Mesenchymal stem cell (in vitro differentiated cells and primary cell): Measurements from ENCODE around the gene BABAM2.
A peak's percentile ranks its signal among the peaks of the same experiment; 100 is the strongest.

Experiments
- DNase-seq: peaks from one replicate; pipeline ENCODE4 v3.0.0-alpha.2; 2013
- H2AFZ ChIP-seq: one replicate; pipeline ENCODE4 v1.6.1; 2013; ENCODE audit warnings: low read depth, mild to moderate bottlenecking, control low read depth, inconsistent platforms, low read length, moderate library complexity
- H2AK5ac ChIP-seq: 2 replicates; pipeline ENCODE4 v1.6.1; 2013; ENCODE audit warnings: low read length, moderate library complexity, mild to moderate bottlenecking, inconsistent platforms; ENCODE audit not compliant: severe bottlenecking
- H2BK120ac ChIP-seq: one replicate; pipeline ENCODE4 v1.6.1; 2013; ENCODE audit warnings: low read depth, mild to moderate bottlenecking, inconsistent platforms, low read length, moderate library complexity
- H2BK12ac ChIP-seq, 2 experiments: one replicate each; pipeline ENCODE4 v1.6.1; 2013; ENCODE audit warnings: inconsistent platforms in 2 of 2, low read length in 2 of 2, mild to moderate bottlenecking in 2 of 2, moderate library complexity in 2 of 2, control low read depth in 1 of 2
- H2BK15ac ChIP-seq: one replicate; pipeline ENCODE4 v1.6.1; 2013; ENCODE audit warnings: mild to moderate bottlenecking, low read depth, inconsistent platforms; ENCODE audit not compliant: poor library complexity, severe bottlenecking
- H2BK5ac ChIP-seq: 2 replicates; pipeline ENCODE4 v1.6.1; 2013; ENCODE audit warnings: low read depth, mild to moderate bottlenecking, low read length, control low read depth, inconsistent platforms; ENCODE audit not compliant: poor library complexity, severe bottlenecking
- H3K14ac ChIP-seq, 2 experiments: one replicate each; pipeline ENCODE4 v1.6.1; 2013; ENCODE audit warnings: inconsistent platforms in 2 of 2, low read length in 2 of 2, control low read depth in 1 of 2, mild to moderate bottlenecking in 1 of 2, moderate library complexity in 1 of 2
- H3K18ac ChIP-seq, 2 experiments: one replicate each; pipeline ENCODE4 v1.6.1; 2013; ENCODE audit warnings: inconsistent platforms in 2 of 2, low read length in 2 of 2, control low read depth in 1 of 2, low read depth in 1 of 2, mild to moderate bottlenecking in 1 of 2
- H3K23ac ChIP-seq, 2 experiments: one replicate each; pipeline ENCODE4 v1.6.1; 2013; ENCODE audit warnings: inconsistent platforms in 2 of 2, low read length in 2 of 2, mild to moderate bottlenecking in 2 of 2, moderate library complexity in 2 of 2, control low read depth in 1 of 2
- H3K27ac ChIP-seq: 2 replicates; pipeline ENCODE4 v1.5.1; 2013; ENCODE audit warnings: mild to moderate bottlenecking, moderate library complexity, low read length, control low read depth, inconsistent platforms; ENCODE audit not compliant: poor library complexity, severe bottlenecking
- H3K27me3 ChIP-seq, 2 experiments: 2 replicates each; pipeline versions ENCODE4 v1.6.1 to v1.7.0; 2013; ENCODE audit warnings: low read length in 2 of 2, mild to moderate bottlenecking in 2 of 2, moderate library complexity in 2 of 2, control low read depth in 1 of 2, inconsistent platforms in 1 of 2; ENCODE audit not compliant: control insufficient read depth in 1 of 2, insufficient read depth in 1 of 2
- H3K36me3 ChIP-seq, 2 experiments: 2 replicates each; pipeline versions ENCODE4 v1.6.1 to v1.7.0; 2013; ENCODE audit warnings: low read length in 2 of 2, control low read depth in 1 of 2, inconsistent platforms in 1 of 2, low read depth in 1 of 2, mild to moderate bottlenecking in 1 of 2; ENCODE audit not compliant: insufficient read depth in 2 of 2, control insufficient read depth in 1 of 2
- H3K4ac ChIP-seq, 2 experiments: one replicate each; pipeline ENCODE4 v1.6.1; 2013; ENCODE audit warnings: inconsistent platforms in 2 of 2, low read length in 2 of 2, mild to moderate bottlenecking in 2 of 2, moderate library complexity in 2 of 2, control low read depth in 1 of 2, low read depth in 1 of 2
- H3K4me1 ChIP-seq: 2 replicates; pipeline ENCODE4 v1.6.1; 2013; ENCODE audit warnings: low read depth, low read length, control low read depth; ENCODE audit not compliant: control insufficient read depth, insufficient read depth
- H3K4me2 ChIP-seq: 2 replicates; pipeline ENCODE4 v1.6.1; 2013; ENCODE audit warnings: low read length, mild to moderate bottlenecking, inconsistent platforms; ENCODE audit not compliant: poor library complexity, severe bottlenecking
- H3K4me3 ChIP-seq, 2 experiments: 2 replicates each; pipeline versions ENCODE4 v1.5.1 to v1.7.0; 2013; ENCODE audit warnings: low read length in 2 of 2, mild to moderate bottlenecking in 2 of 2, control low read depth in 1 of 2, low read depth in 1 of 2; ENCODE audit not compliant: insufficient read depth in 1 of 2
- H3K79me1 ChIP-seq: replicated peaks from 2 replicates; pipeline ENCODE4 v1.6.1; 2013; ENCODE audit warnings: mild to moderate bottlenecking, control low read depth, low read length, inconsistent platforms; ENCODE audit not compliant: poor library complexity, severe bottlenecking
- H3K9ac ChIP-seq: 2 replicates; pipeline ENCODE4 v1.7.0; 2013; ENCODE audit warnings: mild to moderate bottlenecking, low read length, moderate library complexity
- H3K9me3 ChIP-seq: 2 replicates; pipeline ENCODE4 v1.7.0; 2013; ENCODE audit warnings: mild to moderate bottlenecking, low read length; ENCODE audit not compliant: control insufficient read depth
- H4K8ac ChIP-seq: one replicate; pipeline ENCODE4 v1.6.1; 2013; ENCODE audit warnings: inconsistent platforms, mild to moderate bottlenecking, low read length, moderate library complexity
- H4K91ac ChIP-seq: one replicate; pipeline ENCODE4 v1.6.1; 2013; ENCODE audit warnings: mild to moderate bottlenecking, low read length, inconsistent platforms
- WGBS: methylation state at CpG from one replicate; pipeline ENCODE4 v1.1.7; 2013; ENCODE audit warnings: mixed read lengths; 5-methylcytosine and 5-hydroxymethylcytosine counted together

BABAM2 gene

GRCh38 chr2:28248511-28248910 is 358.0 kb downstream of the BABAM2 start:
- Histone ChIP-seq H2BK5ac (no peak overlapping the region), H3K27me3 (no peaks in the 10 kb centered on the region), H4K91ac (no peak overlapping the region), H2BK12ac (no peak overlapping the region), H3K18ac (no peak overlapping the region), H2AK5ac (no peak overlapping the region), H3K9ac (no peak overlapping the region), H4K8ac (no peak overlapping the region), H2BK120ac (no peak overlapping the region), H3K14ac (no peak overlapping the region), H3K9me3 (no peaks in the 10 kb centered on the region), H2AFZ (no peak overlapping the region), H3K4ac (no peak overlapping the region), H3K4me1 (peaks cover 4% of the 10 kb centered on the region), H3K23ac (no peak overlapping the region), H3K4me2 (no peak overlapping the region), H3K27ac (no peak overlapping the region), H3K79me1 (no peaks in the 10 kb centered on the region), H3K36me3 (peaks cover 0 to 29% of the 10 kb centered on the region in 2 experiments), H2BK15ac (no peak overlapping the region), H3K4me3 (no peak overlapping the region)
- 90% methylated on average over 2 of the region's 2 CpGs for WGBS
- peak; percentile 25 for DNase-seq

DNA sequence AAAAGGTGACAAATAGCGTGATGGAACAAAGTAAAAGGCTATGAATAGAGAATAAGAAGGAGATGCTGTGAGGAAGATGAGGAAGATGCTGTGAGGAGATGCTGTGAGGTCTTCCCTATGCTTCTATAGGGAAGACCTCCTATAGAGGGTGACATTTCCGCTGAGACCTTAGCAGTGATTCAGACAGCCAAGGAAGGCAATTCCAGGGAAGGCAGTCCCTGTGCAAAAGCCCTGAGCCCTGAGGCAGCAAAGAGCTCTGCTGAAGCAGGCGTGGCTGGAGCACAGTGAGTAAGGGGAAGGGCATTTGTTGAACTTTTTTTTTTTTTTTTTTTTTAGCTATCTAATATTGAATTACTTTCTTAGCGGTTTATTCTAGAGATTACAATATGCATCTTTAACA is 359.5 kb downstream of the BABAM2 start:
- Histone ChIP-seq H3K79me1 (no peaks in the 10 kb centered on the region), H2BK12ac (no peak overlapping the region), H4K8ac (no peak overlapping the region), H2BK120ac (no peak overlapping the region), H3K27ac (no peak overlapping the region), H2BK15ac (no peak overlapping the region), H4K91ac (no peak overlapping the region), H3K4me2 (no peak overlapping the region), H3K4me3 (no peak overlapping the region), H2AFZ (no peak overlapping the region), H3K23ac (no peak overlapping the region), H2BK5ac (no peak overlapping the region), H3K4me1 (peaks cover 4% of the 10 kb centered on the region), H3K9ac (no peak overlapping the region), H3K18ac (no peak overlapping the region), H3K27me3 (no peaks in the 10 kb centered on the region), H3K4ac (no peak overlapping the region), H3K14ac (no peak overlapping the region), H3K36me3 (peaks cover 0 to 31% of the 10 kb centered on the region in 2 experiments), H2AK5ac (no peak overlapping the region), H3K9me3 (no peaks in the 10 kb centered on the region)
- 66% methylated on average over 2 of the region's 4 CpGs for WGBS
- DNase-seq = peak; percentile 79

DNA sequence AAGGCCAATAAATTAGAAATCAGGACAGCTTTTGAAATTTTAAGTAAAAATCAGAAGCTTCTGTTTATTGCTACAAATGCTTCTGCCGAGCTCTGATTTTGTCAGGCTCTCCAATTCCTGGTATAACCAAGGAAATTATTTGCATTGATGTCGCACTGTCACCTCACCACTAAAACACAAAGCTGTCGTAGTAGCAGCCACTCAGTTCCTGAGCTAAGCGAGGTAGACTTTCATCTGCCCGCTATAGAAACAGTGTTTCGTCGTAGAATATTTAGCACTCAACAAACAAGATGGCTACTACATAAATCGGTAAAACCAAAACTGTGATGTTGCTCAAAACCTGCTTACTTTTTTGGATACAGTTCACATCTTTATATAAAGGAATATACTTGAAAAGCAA is 360.8 kb downstream of the BABAM2 start:
- H3K4me3 ChIP-seq = no peak overlapping the region
- no peak overlapping the region for H3K23ac ChIP-seq
- no peak overlapping the region for H2AK5ac ChIP-seq
- DNase-seq = no peak
- no peaks in the 10 kb centered on the region for H3K9me3 ChIP-seq
- no peaks in the 10 kb centered on the region for H3K79me1 ChIP-seq
- H2BK120ac ChIP-seq = no peak overlapping the region
- H3K4me2 ChIP-seq = no peak overlapping the region
- H3K27me3 ChIP-seq = no peaks in the 10 kb centered on the region
- no peak overlapping the region for H3K9ac ChIP-seq
- no peak overlapping the region for H2BK15ac ChIP-seq
- H3K14ac ChIP-seq = no peak overlapping the region
- H2BK5ac ChIP-seq = no peak overlapping the region
- no peak overlapping the region for H3K4ac ChIP-seq
- no peak overlapping the region for H3K18ac ChIP-seq
- WGBS = 93% methylated on average over 8 of the region's 8 CpGs
- H4K91ac ChIP-seq = no peak overlapping the region
- no peak overlapping the region for H4K8ac ChIP-seq
- H3K27ac ChIP-seq = no peak overlapping the region
- peaks cover 0 to 20% of the 10 kb centered on the region in 2 experiments for H3K36me3 ChIP-seq
- H2BK12ac ChIP-seq = no peak overlapping the region
- H3K4me1 ChIP-seq = peaks cover 4% of the 10 kb centered on the region
- H2AFZ ChIP-seq = no peak overlapping the region

DNA sequence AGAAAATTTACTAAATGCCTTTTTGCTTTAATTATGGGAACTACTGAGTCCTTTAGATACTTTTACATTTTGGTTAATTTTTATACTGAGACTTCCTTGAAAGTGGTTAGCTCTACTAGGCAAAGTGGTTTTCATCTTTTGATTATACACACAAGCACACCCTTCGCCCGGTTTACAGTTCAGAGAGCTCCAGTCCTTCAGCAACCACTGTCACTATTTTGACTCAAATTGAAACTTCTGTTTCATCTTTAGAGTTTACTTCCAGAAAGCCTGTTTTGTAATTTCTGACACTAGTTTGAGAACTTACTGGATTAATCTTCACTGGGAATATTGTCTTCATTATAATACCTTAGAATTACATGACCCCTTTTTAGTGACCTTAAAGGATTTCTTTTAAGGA is 361.8 kb downstream of the BABAM2 start:
- no peak overlapping the region for H2AK5ac ChIP-seq
- no peaks in the 10 kb centered on the region for H3K9me3 ChIP-seq
- H3K4me1 ChIP-seq = peaks cover 4% of the 10 kb centered on the region
- H2BK120ac ChIP-seq = no peak overlapping the region
- H3K4me3 ChIP-seq = no peak overlapping the region
- H3K18ac ChIP-seq = no peak overlapping the region
- no peak overlapping the region for H3K23ac ChIP-seq
- H3K79me1 ChIP-seq = no peaks in the 10 kb centered on the region
- whole genome bisulfite sequencing = 100% methylated on average over 2 of the region's 2 CpGs
- no peak overlapping the region for H3K27ac ChIP-seq
- H2BK15ac ChIP-seq = no peak overlapping the region
- H4K91ac ChIP-seq = no peak overlapping the region
- H3K36me3 ChIP-seq = peaks cover 0 to 19% of the 10 kb centered on the region in 2 experiments
- H3K27me3 ChIP-seq = no peaks in the 10 kb centered on the region
- no peak overlapping the region for H3K9ac ChIP-seq
- no peak for DNase-seq
- no peak overlapping the region for H2BK12ac ChIP-seq
- H3K4ac ChIP-seq = no peak overlapping the region
- no peak overlapping the region for H4K8ac ChIP-seq
- H3K4me2 ChIP-seq = no peak overlapping the region
- no peak overlapping the region for H3K14ac ChIP-seq
- H2BK5ac ChIP-seq = no peak overlapping the region
- H2AFZ ChIP-seq = no peak overlapping the region
